Ovary (tissue), 9 donors: ENCODE results near the gene PLEKHA5. TPM values are rescaled to one million over a fixed set of nuclear protein-coding genes. Genes with fewer than 3 reads are reported as not detected.

Experiments
- DNase-seq, 5 donors: peaks; one replicate each; pipeline ENCODE4 v3.0.0-alpha.2; 2019 to 2020
- H3K27ac ChIP-seq, 2 donors: fragments of 200-600 bp; one replicate each; pipeline versions ENCODE4 v1.5.1 to v1.8.0; 2019 to 2022
- H3K27me3 ChIP-seq: fragments of 200-600 bp; one replicate; pipeline ENCODE4 v1.8.0; 2022
- H3K36me3 ChIP-seq: fragments of 200-600 bp; sonication (generic); one replicate; pipeline ENCODE4 v1.5.1; 2019
- H3K4me1 ChIP-seq: one replicate; pipeline ENCODE4 v1.8.1; 2013; ENCODE audit warnings: mild to moderate bottlenecking, moderate library complexity; ENCODE audit not compliant: insufficient read depth
- H3K4me3 ChIP-seq: fragments of 200-600 bp; sonication (generic); one replicate; pipeline ENCODE4 v1.5.1; 2017
- H3K9me3 ChIP-seq, 2 donors: fragments of 200-600 bp in 1 of 2; sonication (generic) in 1 of 2; one replicate each; pipeline versions ENCODE4 v1.5.1 to v1.8.1; 2013 to 2019; ENCODE audit warnings: mild to moderate bottlenecking in 1 of 2, moderate library complexity in 1 of 2
- EP300 ChIP-seq: sonication (generic); formaldehyde crosslinking; IDR thresholded peaks from one replicate; pipeline ENCODE4 v1.6.1; 2017; ENCODE audit warnings: antibody characterized with exemption
- POLR2A ChIP-seq: fragments of 450-650 bp; IDR thresholded peaks from one replicate; pipeline ENCODE4 v1.6.1; 2017; ENCODE audit warnings: antibody characterized with exemption, mild to moderate bottlenecking, moderate library complexity
- WGBS, 3 donors: extraction: QIAGEN DNeasy Blood & Tissue Kit in 1 of 3; methylation state at CpG; one replicate each; pipeline versions ENCODE4 v1.1.5 to v1.1.7; 2013 to 2017; 5-methylcytosine and 5-hydroxymethylcytosine counted together
- intact Hi-C, 4 donors: fragments of 100-400 bp; cut with DNase I; formaldehyde crosslinking; loops; one replicate each; pipeline versions ENCODE4 v1.11.0 to v1.15.1; 2022 to 2023
- polyA plus RNA-seq, 2 donors: library from polyadenylated mRNA; stranded (reverse); fragments of 200-250 nt in 1 of 2; fragments of 350-450 nt in 1 of 2; fragmentation: Illumina TruSeq in 1 of 2; extraction: RNeasy Lipid Tissue Mini Kit (QIAGEN cat#74804) in 1 of 2; gene quantifications; one replicate each; pipeline ENCODE4 v1.2.3, GENCODE V29; 2013 to 2014
- total RNA-seq, 7 donors: library from RNA; depleted of rRNA in 2 of 7; stranded (reverse); fragments of >200 nt in 2 of 7; fragmentation: NEBNext Ultra II Directional in 3 of 7; extraction: Animal tissue kit (Norgen Biotek cat#: 25700) in 3 of 7; gene quantifications; one replicate each; pipeline versions ENCODE4 v1.1.0 to v1.2.4, GENCODE V29; 2016 to 2023
- TF ChIP-seq, protein P1 (sequence below), 3 donors: fragments of 450-650 bp in 2 of 3; fragments of 200-600 bp in 1 of 3; IDR thresholded peaks; one replicate each; pipeline versions ENCODE4 v1.5.1 to v1.8.0; 2016 to 2022; ENCODE audit warnings: antibody characterized with exemption in 3 of 3, mild to moderate bottlenecking in 1 of 3
- donor health status: DM: no; HTN: no; CAD: no; lungs with moderate emphysema.
- donor health status: DM: no; HTN: no; CAD: no.
- donor health status: Bipolar disorder and iron deficiency.
- donor health status: DM: yes; HTN: yes; CAD: no.
- donor health status: DM: no; HTN: no; CAD: no.
- donor health status: DM: yes; HTN: yes; CAD: no.

PLEKHA5 gene
- total and polyA plus RNA-seq, 9 donors: 32.2 to 65.6 (median 45.7) TPM

DNA sequence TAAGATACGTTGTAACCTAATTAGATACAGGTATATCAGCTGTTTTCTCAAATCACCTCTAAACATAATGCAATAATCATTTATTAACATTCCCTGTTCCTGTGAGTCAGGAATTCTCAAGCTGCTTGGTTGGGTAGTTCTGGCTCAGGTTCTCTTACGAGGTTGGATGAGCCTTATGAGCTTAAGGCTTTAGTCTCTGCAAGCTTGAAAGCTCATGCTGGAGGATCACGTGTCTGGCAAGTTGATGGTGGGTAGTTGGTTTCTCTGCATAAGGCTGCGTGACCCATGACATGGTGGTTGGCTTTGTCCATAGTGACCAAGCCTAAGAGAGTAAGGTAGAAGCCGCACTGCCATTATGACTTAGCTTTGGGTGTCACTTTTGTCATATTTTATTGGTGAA, 62.0 kb downstream of the PLEKHA5 start:
- WGBS, 3 donors: 73 to 80% (median 75%) methylated on average over 5 of the region's 5 CpGs
- DNase-seq: no peak
- Histone ChIP-seq H3K27ac (no peak overlapping the region), H3K27me3 (no peaks in the 10 kb centered on the region), H3K4me3 (no peak overlapping the region), H3K4me1 (peaks cover 15% of the 10 kb centered on the region), H3K9me3 (no peaks in the 10 kb centered on the region), H3K36me3 (no peaks in the 10 kb centered on the region)
- TF ChIP-seq POLR2A: no peak
- TF ChIP-seq, protein P1, sequence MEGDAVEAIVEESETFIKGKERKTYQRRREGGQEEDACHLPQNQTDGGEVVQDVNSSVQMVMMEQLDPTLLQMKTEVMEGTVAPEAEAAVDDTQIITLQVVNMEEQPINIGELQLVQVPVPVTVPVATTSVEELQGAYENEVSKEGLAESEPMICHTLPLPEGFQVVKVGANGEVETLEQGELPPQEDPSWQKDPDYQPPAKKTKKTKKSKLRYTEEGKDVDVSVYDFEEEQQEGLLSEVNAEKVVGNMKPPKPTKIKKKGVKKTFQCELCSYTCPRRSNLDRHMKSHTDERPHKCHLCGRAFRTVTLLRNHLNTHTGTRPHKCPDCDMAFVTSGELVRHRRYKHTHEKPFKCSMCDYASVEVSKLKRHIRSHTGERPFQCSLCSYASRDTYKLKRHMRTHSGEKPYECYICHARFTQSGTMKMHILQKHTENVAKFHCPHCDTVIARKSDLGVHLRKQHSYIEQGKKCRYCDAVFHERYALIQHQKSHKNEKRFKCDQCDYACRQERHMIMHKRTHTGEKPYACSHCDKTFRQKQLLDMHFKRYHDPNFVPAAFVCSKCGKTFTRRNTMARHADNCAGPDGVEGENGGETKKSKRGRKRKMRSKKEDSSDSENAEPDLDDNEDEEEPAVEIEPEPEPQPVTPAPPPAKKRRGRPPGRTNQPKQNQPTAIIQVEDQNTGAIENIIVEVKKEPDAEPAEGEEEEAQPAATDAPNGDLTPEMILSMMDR (IDR thresholded peaks at IDR 0.05): no peak
- no peak for TF ChIP-seq EP300
- intact Hi-C loops: no loop called here

DNA sequence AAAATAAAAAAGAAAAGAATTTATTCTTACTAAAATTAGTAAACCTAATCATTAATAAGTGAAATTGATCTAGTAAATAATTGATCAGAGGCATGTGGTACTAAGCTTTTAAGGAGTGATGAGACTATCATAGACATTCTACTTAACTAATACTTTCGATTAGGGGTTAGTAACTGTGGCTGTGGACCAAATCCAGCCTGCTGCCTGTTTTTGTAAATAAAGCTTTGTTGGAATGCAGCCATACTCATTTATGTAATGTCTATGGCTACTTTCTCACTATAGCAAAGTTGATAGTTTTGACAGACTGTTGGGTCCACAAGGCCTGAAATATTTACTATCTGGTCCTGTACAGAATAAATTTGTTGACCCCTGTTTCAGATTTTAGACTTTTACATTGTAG, 63.2 kb downstream of the PLEKHA5 start:
- H3K27me3 ChIP-seq: no peaks in the 10 kb centered on the region
- H3K9me3 ChIP-seq: no peaks in the 10 kb centered on the region
- H3K27ac ChIP-seq: no peak overlapping the region
- DNase-seq: no peak
- intact Hi-C loops: no loop called here
- H3K4me3 ChIP-seq: no peak overlapping the region
- no peak for TF ChIP-seq POLR2A
- TF ChIP-seq EP300: no peak
- TF ChIP-seq, protein P1 (IDR thresholded peaks at IDR 0.05): no peak
- peaks cover 13% of the 10 kb centered on the region for H3K4me1 ChIP-seq
- WGBS, 3 donors: 14 to 27% (median 17%) methylated on average over 1 of the region's 1 CpG
- H3K36me3 ChIP-seq: no peaks in the 10 kb centered on the region

DNA sequence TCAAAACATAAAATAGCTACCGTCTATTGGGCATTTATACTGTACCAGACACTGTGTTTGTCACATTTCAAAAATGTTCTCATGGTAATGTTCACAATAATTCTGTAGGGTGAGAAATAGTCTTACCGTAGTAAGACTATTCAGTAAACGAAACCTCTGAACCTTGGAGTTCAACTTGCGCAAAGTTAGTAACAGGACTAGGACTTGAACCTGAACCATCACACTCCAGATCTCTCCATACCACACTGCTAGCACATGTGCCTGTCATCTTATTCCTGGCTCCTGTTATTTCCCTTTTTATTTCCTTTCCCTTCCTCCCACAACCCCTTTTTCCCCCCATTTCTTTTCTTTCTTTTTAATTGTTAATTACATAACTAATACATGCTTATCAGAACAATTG, 65.4 kb downstream of the PLEKHA5 start:
- H3K27ac ChIP-seq: no peak overlapping the region
- intact Hi-C loops: no loop called here
- no peaks in the 10 kb centered on the region for H3K27me3 ChIP-seq
- no peaks in the 10 kb centered on the region for H3K9me3 ChIP-seq
- TF ChIP-seq POLR2A (no peak), EP300 (no peak)
- TF ChIP-seq, protein P1 (IDR thresholded peaks at IDR 0.05): no peak
- no peak overlapping the region for H3K4me3 ChIP-seq
- no peaks in the 10 kb centered on the region for H3K36me3 ChIP-seq
- WGBS, 3 donors: 93 to 98% (median 97%) methylated on average over 4 of the region's 4 CpGs
- DNase-seq: no peak
- H3K4me1 ChIP-seq: peaks cover 10% of the 10 kb centered on the region

DNA sequence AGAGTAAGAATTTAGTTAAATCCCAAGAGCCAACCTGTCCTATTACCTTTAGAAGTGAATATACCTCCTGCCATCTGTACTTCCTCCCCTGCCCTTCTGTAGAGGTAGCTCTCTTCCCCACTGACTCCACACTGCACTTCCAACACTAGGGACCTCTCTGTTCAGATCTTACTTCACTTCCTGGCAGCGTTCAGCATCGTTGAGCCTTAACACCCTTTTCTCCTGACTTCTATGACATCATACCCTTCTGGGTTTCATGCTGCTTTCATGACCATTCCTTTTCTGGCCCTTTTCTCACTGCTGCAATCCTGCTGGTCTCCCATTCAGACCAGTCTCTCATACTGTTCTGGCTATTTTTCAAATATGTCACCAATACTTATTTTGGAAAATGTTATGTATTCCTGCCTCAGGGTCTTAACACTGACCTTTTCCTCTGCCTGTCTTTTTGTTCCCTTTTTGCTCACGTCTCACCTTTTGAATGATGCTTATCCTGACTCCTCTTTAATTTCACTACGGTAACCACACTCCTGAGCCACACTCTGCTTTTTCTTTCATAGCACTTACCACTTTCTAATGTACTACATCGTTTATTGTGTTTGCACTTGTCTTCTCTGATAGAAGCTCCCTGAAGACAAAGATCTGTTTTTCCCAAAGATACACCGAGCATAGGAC, 67.6 kb downstream of the PLEKHA5 start:
- intact Hi-C loops: no loop called here
- Histone ChIP-seq H3K27me3 (no peaks in the 10 kb centered on the region), H3K36me3 (no peaks in the 10 kb centered on the region), H3K9me3 (no peaks in the 10 kb centered on the region), H3K4me1 (peaks cover 7% of the 10 kb centered on the region), H3K27ac (no peak overlapping the region), H3K4me3 (no peak overlapping the region)
- WGBS, 3 donors: 71 to 81% (median 72%) methylated on average over 6 of the region's 6 CpGs
- no peak for TF ChIP-seq POLR2A
- TF ChIP-seq, protein P1 (IDR thresholded peaks at IDR 0.05): no peak
- no peak for TF ChIP-seq EP300
- DNase-seq: no peak
